GM20000 (cell line): ENCODE results near the gene RAB28.

Experiments
- DNase-seq: peaks from one replicate; pipeline ENCODE4 v3.0.0; 2012; ENCODE audit warnings: low spot score
- TF ChIP-seq, protein P1 (sequence below): IDR thresholded peaks from 2 replicates; pipeline ENCODE4 v1.5.1; 2012; ENCODE audit warnings: mild to moderate bottlenecking, control low read depth; ENCODE audit errors: extremely low read depth, missing control alignments

The RAB28 gene

DNA sequence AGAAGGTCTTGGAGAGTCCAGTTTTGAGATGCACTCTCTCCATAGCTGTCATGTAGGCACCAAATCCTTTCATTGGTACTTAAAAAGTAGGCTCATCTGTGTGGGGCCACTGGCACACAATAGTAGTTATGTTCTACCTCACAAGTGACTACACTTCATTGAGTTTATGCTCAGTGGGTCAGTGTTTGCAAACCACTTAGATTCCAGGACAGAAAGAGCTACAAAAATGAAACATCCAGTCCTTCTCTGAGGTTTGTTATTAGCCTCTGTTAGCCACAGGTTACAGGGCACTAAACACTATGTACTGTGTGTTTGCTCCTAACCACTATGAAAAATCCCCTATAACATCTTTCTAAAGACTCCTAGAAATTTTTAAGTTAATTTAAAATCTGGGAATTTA is 13.8 kb downstream of the RAB28 start:
- no peak for DNase-seq
- TF ChIP-seq, protein P1, sequence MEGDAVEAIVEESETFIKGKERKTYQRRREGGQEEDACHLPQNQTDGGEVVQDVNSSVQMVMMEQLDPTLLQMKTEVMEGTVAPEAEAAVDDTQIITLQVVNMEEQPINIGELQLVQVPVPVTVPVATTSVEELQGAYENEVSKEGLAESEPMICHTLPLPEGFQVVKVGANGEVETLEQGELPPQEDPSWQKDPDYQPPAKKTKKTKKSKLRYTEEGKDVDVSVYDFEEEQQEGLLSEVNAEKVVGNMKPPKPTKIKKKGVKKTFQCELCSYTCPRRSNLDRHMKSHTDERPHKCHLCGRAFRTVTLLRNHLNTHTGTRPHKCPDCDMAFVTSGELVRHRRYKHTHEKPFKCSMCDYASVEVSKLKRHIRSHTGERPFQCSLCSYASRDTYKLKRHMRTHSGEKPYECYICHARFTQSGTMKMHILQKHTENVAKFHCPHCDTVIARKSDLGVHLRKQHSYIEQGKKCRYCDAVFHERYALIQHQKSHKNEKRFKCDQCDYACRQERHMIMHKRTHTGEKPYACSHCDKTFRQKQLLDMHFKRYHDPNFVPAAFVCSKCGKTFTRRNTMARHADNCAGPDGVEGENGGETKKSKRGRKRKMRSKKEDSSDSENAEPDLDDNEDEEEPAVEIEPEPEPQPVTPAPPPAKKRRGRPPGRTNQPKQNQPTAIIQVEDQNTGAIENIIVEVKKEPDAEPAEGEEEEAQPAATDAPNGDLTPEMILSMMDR, result no peak

DNA sequence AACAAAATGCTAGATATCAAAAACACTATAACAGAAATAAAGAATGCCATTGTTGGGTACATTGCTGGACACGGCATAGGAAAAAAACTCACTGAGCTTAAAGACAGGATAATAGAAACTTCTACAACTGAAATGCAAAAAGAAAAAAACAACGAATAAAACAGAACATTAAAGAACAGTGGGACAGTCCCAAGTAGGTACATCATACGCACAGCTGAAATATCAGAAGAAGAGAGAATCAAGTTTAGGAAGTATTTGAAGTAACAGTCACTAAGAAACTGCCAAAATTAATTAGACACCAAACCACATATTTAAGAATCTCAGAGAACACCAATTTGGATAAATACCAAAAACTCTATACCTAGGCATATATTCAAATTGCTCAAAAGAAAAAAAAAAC is 19.2 kb downstream of the RAB28 start:
- no peak for DNase-seq
- TF ChIP-seq, protein P1, result no peak

DNA sequence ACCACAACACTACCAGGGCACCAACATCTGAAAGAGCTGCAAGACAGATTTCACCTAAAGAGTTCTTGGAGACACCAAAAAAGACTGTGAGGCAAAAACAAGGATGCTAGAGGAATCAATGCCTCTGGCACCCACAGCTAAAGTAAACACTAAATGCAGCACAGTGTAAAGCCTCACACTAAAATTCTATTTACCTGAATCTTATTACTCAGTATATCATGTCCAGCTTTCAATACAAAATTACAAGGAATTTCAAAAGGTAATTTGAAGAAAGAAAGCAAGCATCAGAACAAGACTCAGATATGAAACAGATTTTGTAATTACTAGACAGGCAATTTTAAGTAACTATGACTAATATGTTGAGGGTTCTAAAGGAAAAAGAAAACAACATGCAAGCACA is 19.6 kb downstream of the RAB28 start:
- DNase-seq, result no peak
- TF ChIP-seq, protein P1, result no peak

DNA sequence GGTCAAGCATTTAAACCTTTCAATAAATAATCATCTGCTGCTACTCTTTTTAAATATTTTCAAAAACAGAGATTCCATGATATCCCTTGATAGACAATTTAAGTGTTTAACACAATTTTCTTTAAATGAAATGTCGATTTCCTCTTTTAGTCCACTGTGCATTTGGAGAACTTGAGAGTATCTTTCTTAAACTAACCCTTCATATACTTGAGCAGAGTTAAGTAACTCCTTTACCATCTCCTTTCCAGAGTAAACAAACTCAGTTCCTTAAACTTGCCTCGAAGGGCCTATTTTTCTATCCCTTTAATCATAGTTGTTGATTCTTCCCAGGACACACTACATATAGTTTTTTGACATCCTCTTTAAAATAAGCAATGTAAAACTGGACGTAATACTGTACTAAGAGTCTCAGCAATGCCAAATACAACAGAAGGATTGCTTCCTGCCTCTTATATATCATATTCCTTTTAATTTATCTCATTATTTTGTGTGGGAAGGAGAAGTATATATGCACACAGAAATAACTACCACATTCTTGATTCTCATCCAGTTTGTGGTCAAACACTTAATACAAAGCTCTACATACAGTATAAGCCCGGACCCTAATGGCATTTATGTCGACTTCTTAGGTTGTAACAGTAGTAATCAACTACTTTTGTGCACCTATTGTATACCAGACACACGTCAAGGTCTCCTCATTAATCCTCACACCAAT is 22.8 kb downstream of the RAB28 start:
- TF ChIP-seq, protein P1, result no peak
- DNase-seq, result no peak

DNA sequence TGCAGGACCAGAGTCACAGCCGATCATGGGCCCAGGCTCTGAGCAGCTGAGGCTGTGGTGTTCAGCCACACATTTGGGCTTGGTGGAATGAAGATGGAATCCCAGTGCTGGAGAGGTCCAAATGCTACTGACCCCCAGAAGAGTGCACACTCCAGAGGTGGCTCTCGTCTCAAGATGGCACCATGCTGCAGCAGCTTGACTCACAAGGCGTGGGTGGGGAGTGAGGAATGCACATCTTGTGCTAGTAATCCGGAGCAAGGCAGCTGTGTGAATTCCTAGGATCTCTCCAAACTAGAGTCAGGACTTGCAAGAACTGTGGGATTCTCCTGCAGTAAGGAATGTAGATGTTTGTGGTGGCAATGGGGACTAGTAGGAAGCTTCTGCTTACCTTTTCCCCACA is 28.7 kb downstream of the RAB28 start:
- TF ChIP-seq, protein P1, result no peak
- DNase-seq, result no peak

DNA sequence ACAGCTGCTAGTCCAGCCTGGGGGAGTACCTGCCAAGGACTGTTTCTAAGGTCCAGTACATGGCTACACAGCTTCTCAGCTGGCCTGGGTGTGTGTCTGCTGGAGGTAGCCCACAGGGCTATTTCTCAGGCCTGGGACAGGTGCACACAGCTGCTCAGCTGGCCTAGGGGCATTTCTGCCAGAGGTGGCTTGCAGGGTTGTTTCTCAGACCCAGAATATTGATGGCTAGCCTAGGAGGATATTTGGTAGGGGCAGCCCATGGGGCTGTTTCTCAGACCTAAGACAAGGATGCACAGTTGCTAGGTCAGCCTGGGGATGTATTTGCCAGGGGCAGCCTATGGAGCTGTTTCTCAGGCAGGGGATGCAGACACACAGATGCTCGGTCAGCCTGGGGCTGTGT is 29.4 kb downstream of the RAB28 start:
- no peak for DNase-seq

DNA sequence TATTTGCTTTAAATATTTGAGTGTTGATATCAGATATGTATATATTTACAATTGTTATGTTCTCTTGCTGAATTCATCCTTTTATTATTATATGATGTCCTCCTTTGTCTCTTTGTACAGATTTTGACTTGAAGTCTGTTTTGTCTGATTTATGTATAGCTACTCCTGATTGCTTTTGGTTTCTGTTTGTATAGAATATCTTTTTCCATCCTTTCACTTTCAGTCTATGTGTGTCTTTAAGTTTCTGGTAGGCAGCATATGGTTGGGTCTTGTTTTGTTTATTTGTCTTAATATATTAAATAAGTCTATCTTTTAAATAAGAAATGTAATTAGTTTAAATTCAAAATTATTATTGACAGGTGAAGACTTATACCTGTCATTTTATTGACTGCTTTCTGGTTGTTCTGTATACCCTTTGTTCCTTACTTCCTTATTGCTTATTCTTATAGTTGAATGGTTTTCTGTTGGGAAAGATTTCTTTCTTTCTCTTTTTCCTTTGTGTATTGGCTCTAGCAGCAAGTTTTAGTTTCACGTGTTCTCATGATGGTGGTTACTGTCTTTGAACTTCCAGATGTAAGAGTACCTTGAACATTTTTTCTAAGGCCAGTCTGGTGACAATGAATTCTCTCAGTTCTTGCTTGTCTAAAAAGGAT is 31.1 kb downstream of the RAB28 start:
- TF ChIP-seq, protein P1, result no peak
- DNase-seq, result no peak

More for the DNA sequence above, 29.4 kb downstream of the RAB28 start:
- TF ChIP-seq, protein P1, result no peak
